Fibroblast of skin of left biceps (primary cell): ENCODE results near the gene MAN1A1.
A peak's percentile ranks its signal among the peaks of the same experiment; 100 is the strongest.

ENCODE experiments used
- DNase-seq, 2 experiments: peaks; one replicate each; pipeline ENCODE4 v3.0.0-alpha.2; 2013; ENCODE audit warnings: low read depth in 2 of 2

The MAN1A1 gene

DNA sequence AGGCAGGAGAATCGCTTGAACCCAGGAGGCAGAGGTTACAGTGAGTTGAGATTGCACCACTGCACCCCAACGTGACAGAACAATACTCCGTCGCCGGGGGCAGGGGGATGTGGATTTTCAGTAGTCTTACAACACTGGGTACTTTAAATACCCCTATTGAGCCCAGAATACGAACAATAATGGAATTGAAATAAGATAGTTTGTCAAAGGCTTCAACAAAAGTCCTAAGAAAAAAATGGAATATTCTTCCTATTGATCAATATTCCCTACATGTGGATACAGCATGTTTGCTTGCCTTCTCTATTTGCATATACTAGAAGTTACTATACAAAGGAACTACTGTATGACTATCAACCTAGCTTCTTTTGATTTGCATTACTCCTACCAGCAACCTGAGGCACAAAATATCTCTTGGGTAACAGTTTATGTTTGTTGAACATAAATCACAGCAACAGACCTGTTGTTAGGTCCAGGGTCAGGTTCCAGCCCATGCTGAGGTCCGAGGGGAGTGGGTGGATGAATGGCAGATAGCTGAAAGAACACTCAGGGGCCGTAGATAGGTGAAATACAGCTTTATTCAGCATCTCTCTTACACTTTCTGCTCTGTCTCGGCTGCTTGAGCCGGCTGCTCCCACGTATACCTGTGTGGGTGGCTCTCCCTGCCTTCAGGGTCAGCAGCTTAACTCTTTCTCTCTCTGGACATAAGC is 23.8 kb downstream of the MAN1A1 start:
- no peak for DNase-seq

DNA sequence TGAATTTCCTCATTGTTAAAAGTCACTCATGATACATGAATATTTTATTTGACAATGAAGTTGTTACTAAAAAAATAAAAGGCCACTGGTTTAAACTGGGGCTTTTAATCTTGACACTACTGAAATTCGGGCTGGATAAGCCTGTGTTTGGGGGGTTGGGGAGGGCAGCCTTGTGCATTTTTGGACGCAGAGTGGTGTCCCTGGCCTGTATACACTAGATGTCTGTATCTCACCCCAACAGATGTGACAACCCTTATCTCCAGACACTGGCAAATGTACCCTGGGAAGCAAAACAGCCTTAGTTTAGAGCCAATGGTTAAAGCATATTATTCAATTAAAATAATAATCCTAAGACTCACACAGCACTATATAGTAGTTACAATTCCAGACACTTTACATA is 24.8 kb downstream of the MAN1A1 start:
- no peak for DNase-seq

DNA sequence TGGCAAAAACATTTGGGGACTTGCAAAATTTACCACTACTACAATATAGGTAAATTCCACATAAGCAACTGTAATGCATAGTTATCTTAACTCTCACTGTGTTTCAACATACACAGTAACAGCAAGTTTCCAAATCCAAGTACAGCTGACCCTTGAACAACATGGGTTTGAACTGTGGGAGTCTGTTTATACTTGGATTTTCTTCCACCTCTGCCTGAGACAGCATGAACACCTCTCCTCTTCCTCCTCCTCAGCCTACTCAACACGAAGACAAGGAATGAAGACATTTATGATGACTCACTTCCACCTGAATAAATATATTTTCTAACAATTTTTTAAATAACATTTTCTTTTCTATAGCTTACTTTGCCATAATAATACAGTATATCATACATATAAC is 25.6 kb downstream of the MAN1A1 start:
- DNase-seq, result no peak

DNA sequence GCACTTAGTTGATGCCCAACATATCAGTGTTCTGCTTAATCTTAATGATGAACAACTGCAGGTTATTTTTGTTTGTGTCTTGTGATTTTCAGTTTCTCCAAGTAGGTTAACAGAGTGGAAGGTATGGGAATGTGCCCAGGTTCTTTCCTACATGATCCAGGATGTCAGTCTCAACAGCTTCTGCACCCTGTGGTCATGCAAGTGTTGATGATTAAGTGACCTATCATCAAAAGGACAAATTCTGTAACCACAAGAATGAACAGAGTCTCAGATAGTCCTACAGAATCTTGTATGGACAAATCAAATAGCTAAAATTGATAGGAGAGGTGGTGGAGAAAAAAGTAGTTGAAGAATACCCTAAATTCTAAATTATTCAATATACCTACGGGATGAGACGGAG is 26.1 kb downstream of the MAN1A1 start:
- DNase-seq, result no peak

DNA sequence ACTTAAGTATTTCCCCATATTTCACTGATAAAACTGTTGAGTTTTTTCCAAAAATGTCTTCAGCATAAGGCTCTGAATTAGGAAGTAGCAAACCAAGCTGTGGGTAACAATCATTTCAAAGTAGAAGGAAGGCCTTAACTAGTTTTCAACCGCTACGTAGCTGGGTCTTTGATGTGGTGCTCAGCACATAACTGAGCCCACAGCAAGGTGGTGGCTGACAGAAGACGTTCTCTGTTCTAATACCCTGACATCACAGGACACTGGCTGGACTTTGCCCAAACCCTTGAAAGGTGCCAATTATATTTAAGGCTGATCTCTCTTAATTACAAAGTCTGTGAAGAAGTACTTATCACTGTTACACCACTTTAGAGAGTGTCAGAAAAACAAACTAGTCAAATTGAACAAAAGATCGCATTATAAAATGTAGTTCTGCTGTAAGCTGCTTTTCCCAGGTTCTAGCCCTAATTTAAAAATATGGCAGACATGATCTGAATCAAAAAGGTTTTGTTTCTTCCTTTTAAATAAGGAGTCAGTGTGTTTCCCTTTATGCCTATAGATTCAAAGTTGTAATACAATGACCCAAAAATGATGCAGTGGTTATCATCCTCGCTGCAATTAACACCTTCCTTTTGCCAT is 26.7 kb downstream of the MAN1A1 start:
- no peak for DNase-seq

DNA sequence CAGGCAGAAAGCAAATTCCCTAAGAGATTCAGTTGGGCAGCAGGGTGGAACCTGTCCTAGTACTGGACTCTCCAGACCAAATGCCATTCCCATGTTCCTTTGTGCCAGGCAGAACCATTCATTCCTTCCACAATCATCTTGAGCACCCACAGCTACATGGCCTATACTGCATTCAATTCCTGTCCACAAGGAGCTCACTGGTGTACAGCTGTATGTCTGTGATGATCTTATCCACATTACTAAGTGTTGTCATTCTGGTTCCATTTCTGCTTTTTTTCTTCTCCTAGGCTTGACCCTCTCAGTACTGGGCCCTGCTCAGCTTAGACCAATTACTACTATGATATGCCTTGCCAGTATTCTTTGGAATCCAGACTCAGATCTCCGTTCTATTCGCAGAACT is 27.5 kb downstream of the MAN1A1 start:
- DNase-seq, result no peak

DNA sequence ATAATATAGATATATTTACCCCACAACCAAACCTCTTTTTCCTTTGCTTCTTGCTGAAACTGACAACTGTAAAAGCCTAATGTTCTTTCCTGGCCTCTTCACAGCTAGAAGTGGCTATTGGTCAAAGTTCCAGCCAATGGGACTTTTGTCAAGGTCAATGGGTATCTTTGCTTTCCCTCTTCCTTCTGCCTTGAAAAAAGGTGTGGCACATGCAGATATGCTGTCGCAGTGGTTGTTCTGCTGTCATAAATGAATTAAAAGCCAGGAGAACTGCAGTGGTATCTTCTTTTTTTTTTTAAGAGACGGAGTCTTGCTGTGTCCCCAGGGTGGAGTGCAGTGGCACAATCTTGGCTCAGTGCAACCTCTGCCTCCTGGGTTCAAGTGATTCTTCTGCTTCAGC is 29.9 kb downstream of the MAN1A1 start:
- DNase-seq, result no peak

DNA sequence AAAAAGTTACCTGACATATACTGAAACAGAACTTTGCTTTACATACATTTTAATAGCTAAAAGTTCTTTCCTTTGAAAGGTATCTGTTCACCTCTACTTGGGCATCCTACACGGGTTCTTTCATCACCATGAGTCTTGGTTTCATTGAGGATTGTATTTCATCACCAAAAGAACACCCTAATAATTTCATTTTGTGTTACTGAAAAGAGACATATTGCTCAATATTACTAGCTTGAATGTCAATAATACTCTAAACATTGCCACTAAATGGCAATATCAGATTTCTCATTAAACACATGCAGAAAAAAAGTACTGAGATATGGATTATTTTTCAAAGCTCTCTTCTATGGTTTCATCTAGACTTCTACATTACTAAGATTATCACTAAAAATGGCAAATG is 30.8 kb downstream of the MAN1A1 start:
- no peak for DNase-seq

DNA sequence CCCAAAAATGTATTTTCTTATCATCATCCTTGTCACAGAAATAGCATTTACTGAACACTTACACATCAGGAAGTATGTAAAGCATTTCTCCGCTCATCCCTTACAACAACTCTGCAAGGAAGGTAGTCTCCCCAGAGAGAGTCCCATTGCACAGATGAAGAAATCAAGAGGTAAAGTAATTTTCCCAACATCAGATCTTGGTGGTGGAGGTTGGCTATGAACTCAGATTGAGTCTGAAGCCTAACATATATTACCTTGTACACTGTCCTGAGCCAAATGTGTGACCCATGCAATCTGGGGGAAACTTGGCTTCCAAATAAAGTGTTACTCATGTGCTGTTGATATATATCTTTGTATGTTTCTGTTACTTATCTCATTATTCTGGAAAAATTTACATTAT is 31.4 kb downstream of the MAN1A1 start:
- no peak for DNase-seq

DNA sequence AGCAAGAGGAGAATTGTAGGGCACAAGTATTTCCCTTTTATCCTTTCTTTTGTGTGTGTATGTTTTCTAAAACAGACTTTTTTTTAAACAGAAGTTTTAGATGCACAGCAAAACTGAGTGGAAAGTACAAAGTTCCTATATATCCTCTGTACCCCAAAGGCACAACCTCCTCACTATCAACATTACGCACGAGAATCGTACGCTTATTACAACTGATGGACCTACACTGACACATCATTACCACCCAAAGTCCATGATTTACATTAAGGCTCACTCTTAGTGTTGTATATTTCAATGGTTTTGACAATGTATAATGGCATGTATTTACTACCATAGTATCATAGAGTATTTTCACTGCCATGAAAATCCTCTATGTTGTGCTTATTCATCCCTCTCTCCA is 32.6 kb downstream of the MAN1A1 start:
- no peak for DNase-seq

DNA sequence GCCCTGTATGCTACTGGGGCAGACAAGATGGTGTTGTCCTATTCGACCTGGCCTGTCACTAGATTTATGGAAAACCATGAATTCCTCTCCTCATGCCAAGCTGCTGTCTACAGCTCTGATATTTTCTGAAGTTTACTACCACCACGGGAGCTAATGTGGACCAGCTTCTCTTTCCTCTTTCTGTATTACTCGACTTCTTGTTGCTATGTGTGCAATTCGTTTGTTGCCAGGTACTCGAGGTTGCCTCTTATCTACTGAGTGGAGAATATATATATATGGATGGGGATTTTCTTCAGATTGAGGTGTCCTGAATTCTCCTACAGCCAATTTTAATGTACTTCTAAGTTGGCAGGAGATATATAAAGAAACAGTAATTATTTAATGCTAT is 34.7 kb downstream of the MAN1A1 start:
- no peak for DNase-seq

DNA sequence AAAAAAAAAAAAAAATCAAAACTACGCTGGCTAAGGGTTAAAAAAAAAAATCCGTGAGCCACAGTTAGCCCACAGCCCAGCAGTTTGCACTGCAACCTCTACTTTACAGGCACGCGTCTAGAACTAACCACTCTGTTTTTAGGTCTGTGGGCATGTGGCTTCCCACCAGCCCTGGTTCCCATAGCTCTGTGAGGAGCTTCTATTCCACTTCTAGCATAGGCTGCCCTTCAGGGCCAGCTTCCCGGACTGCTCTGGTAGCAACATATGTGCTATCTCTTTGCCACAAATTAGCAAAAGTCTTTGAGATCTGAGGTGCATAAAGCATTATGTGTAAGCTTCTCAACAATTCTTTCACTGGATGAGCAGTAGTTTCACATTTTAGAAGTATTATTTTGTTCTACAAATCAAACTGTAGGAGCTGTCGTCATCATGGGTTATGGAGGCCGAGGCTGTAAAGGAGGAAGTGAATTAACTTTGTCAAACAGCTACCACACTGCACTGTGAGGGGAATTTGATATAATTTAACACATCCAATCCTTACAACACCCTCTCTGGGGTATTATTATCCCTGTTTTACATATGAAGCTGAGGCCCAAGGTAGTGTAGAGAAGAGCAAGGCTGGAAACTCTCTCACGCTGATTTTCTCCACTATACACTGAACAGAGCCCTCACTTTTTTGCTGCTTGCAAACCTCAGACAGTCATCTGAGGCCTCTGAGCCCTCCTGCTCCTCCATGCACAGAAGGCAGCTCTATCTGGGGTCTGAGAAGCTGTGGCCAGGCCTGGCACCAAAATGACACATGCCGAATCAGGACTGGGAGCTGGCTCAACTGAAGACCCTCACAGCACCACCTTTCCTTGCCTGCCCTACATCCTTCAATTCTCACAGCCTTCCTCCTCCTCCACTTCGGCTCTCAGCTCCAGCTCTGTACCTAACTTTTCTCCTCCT is 35.4 kb downstream of the MAN1A1 start:
- no peak for DNase-seq

DNA sequence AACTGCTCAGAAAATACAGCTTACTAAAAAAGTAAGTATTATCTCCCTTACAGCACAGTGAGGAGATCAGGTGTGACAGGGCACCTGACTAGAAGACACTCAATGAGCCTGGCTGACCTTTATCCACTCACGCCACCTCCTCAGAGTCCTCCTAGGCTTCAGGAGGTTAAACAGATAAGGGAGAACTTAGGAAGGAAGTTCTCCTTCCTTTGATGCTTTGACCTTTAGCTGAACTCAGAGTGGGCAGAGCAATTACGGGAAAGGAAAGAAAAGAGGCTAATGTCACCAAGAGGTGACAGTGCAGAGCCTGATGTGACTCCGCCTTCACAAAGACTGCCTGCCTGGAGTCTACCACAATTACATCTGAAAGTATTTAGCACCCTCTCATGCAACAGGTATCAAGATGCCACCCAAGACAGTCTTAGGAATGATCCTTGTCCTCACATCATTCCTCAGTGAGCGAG is 36.7 kb downstream of the MAN1A1 start:
- no peak for DNase-seq

DNA sequence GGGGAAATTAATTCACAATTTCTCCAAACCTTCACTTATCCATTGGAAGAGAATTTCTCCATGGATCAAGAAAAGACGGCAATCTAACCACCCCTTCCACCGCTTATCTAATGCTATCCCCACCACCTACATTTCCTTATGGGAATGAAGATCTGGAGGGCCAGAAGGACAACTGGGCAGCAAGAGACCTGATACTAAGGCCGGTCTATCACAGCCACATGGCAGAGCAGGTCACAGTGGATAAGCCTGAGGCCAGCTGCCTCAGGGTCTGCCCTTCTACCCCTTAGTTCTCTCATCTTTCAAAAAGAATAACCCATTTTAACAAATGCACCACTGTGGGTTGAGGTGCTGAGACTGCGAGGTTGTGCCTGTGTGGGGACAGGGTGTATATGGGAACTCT is 37.1 kb downstream of the MAN1A1 start:
- DNase-seq, result no peak

DNA sequence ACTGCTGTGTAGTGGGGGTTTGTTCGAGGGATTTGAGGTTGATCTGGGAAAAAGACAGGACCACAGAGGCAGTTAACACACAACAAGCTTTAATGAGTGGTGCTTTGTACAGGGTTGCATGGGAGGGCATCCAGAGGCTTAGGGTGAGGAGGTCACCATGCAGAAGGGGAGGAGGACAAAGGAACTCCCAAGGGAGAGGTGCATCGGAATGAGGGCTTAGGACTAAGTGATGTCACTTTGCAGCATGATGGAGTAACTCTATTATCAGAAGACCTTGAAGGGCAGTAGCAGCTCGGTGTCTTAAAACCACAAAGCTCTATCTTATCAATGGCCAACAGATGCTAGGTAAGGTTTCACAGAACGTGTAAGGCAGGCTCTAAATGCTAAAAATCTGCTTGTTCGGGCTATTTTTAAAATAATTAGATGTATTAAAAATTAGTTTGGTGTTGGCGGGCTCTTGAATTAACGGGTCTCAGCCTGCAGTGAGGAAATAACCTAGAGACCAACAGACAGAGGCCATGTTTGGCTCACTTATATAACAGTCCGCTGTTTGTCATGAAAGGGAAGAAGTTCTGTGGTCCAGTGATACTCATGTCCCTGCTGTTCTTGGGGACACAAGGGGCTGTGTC is 37.9 kb downstream of the MAN1A1 start:
- DNase-seq, result no peak

DNA sequence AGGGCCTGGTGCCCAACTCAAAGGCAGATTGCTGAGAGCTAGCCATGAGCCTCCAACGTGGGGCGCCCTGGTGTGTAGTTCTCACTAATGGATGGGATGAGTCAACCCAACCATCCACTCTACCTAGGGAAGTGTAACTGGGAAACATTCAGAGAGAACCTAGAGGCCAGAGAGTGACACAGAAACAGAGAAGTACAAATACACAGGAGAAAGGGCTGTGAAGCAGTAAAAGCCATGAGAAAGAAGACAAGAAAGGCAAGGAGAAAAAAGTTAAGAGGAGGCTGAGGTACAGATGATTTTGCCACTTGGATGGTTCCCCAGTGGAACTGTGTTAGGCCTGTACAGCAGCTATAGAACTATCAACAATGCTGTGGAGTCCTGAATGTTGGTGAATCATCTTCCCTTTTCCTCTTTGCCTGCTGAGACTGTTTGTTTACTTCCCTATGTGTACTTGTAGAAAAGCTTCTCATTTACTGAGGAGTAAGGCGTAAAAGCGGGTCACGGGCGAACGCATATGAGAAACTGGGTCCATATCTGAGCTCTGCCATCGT is 39.0 kb downstream of the MAN1A1 start:
- DNase-seq, result no peak

DNA sequence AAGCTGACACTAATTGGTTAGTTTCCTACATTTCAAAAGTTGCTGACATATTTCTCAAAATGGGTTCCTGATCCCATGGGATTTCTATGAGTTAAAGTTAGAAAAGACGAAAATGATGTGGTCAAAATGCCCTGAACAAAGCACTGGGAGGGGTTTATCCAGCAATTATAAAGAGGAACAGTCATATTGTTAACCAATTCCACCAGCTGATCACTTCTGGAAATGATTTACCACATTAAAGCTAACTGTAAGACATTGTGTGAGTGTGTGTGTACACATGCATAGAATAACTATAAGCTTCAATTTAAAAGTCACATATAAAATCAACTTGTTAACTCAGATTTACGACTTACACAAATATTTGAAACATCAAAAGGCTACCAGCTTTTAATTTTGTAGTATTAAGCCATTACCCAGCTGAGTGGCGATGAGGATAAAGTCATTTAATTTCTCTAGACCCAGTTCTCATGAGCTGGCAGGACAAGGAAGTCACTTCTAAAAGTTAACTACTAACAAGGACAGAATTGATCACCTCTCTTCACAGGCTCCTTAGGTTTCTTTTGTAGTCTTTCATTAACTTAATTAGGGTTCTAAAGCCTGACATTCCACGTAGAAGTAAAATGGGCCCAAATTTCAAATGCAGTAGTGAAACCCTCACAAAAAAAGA is 40.4 kb downstream of the MAN1A1 start:
- DNase-seq, result peak in 1 of 2 experiments; percentile 33

DNA sequence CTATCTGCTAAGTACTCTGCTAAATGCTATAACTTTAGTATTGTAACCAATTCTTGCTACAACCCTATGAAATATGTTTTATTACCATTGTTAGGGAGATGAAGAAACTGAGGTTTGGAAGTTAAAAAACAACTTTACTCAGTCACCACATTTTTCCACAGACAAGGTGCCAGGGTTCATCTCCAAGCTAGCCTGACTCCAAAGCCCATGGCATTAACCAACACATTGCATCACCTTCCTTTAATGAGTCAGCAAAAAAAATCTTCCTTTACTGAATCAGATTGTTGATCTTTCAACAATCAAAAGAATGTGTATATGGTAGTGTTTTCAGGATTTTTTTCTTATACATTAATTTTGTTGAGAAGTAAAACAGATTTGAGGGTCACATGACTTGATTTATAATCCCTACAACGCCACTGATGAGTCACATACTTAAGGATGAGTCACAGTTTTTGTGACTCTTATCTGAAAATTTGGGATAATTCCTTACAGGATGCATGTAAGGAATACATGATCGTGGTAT is 41.5 kb downstream of the MAN1A1 start:
- DNase-seq, result peak; percentile 56 to 61

DNA sequence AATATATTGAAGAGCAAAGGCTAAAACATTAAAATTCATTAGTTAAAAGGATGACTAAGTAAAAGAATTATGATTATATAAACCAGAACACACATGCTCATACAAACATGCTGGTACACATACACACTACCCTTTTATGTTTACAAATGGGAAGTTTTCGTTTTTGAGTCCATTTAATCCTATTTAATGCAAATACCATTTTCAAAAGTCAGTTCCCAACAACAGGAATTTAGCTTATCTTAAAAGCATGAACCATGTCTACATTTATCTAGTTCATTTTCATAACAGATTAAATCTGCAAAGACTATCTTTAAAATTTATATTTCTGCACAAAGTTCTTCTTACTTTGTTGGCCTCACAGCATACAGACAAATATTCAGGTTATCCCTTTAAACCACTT is 42.5 kb downstream of the MAN1A1 start:
- no peak for DNase-seq

DNA sequence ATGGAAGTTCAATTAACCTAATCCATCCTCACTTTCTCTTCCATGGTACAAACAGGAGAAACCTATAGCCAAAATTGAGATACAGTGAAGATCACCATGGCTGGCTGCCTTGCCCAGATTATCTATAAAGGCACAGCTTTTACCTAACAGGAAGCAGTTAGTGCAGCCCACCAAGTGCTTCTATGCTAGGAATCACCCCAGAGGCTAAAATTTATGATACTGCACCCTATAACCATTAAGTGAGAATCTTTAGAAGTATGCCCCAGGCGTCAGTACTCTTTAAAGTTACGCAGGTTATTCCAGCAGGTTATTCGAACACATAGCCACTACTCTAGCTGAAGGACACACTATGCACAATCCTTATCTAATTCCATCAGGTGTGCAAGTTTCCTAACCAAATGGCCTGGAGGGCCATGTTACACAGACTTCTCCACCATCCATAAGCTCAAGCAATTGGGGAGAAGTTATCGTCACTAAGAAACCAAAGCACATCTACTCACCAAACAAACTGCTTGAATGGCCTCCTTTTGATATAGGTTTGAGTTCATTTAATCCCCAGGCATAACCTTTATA is 43.1 kb downstream of the MAN1A1 start:
- no peak for DNase-seq
